SK-N-MC (cell line): ENCODE measurements around the gene CLSTN3.

Source experiments
- EZH2 ChIP-seq: fragments of 200-600 bp; sonication (generic); IDR thresholded peaks from one replicate; pipeline ENCODE4 v1.6.1; 2017; ENCODE audit warnings: antibody characterized with exemption
- FOXP2 ChIP-seq: optimal IDR thresholded peaks from 2 replicates; pipeline ENCODE3; 2011; ENCODE audit warnings: mild to moderate bottlenecking, moderate library complexity; ENCODE audit not compliant: insufficient read depth; ENCODE audit errors: extremely low read length, control extremely low read depth
- POLR2AphosphoS5 ChIP-seq: IDR thresholded peaks from 2 replicates; pipeline ENCODE4 v1.6.1; 2012; ENCODE audit warnings: mild to moderate bottlenecking, low read depth, low read length, borderline replicate concordance

- TF ChIP-seq EZH2 (no peak), POLR2AphosphoS5 (no peak), FOXP2 (no peak)
Measured at GRCh38 chr12:7145671-7146070, 15.5 kb downstream of the CLSTN3 start.
